Immature natural killer cell (primary cell): ENCODE measurements around the gene NOC4L. TPM values are rescaled to one million over a fixed set of nuclear protein-coding genes. Genes with fewer than 3 reads are reported as not detected.
A peak's percentile ranks its signal among the peaks of the same experiment; 100 is the strongest.

ENCODE experiments used
- DNase-seq, 3 donors: peaks; one replicate each; pipeline ENCODE4 v3.0.0; 2022; ENCODE audit warnings: mixed read lengths in 1 of 3
- H3K27ac Mint-ChIP-seq, 6 donors: one replicate each; pipeline ENCODE4 v1.8.0; 2020; ENCODE audit warnings: mixed read lengths in 6 of 6, mild to moderate bottlenecking in 5 of 6, inconsistent platforms in 4 of 6, moderate library complexity in 3 of 6
- H3K27me3 Mint-ChIP-seq, 3 donors: one replicate each; pipeline ENCODE4 v1.8.0; 2020 to 2021; ENCODE audit warnings: low read depth in 3 of 3, mild to moderate bottlenecking in 3 of 3, mixed read lengths in 3 of 3, moderate library complexity in 3 of 3, inconsistent platforms in 1 of 3
- H3K36me3 Mint-ChIP-seq, 3 donors: one replicate each; pipeline ENCODE4 v1.8.0; 2020; ENCODE audit warnings: mixed read lengths in 3 of 3, inconsistent platforms in 2 of 3, mild to moderate bottlenecking in 2 of 3
- H3K4me1 Mint-ChIP-seq, 2 donors: one replicate each; pipeline ENCODE4 v1.8.0; 2020; ENCODE audit warnings: inconsistent platforms in 2 of 2, mild to moderate bottlenecking in 2 of 2, mixed read lengths in 2 of 2, moderate library complexity in 1 of 2
- H3K4me3 Mint-ChIP-seq, 5 donors: one replicate each; pipeline ENCODE4 v1.8.0; 2020; ENCODE audit warnings: mild to moderate bottlenecking in 5 of 5, mixed read lengths in 5 of 5, inconsistent platforms in 3 of 5, moderate library complexity in 3 of 5
- H3K9me3 Mint-ChIP-seq, 6 donors: one replicate each; pipeline ENCODE4 v1.8.0; 2020; ENCODE audit warnings: mild to moderate bottlenecking in 6 of 6, mixed read lengths in 6 of 6, inconsistent platforms in 4 of 6, moderate library complexity in 3 of 6
- polyA plus RNA-seq, 3 donors: library from polyadenylated mRNA; unstranded; fragments of 300-500 nt; fragmentation: Illumina TruSeq; gene quantifications; one replicate each; pipeline ENCODE4 v1.2.3, GENCODE V29; 2021

Gene NOC4L
- polyA plus RNA-seq, 3 donors from 2014 or later: 16.4 to 28.5 (median 17.2) TPM

GRCh38 chr12:132151145-132151765, 7.0 kb downstream of the NOC4L start:
- peaks cover 6 to 7% of the 10 kb centered on the region in 2 donors for H3K4me1 Mint-ChIP-seq
- no peak overlapping the region for H3K27ac Mint-ChIP-seq
- no peak for DNase-seq

GRCh38 chr12:132151766-132152410, 7.6 kb downstream of the NOC4L start:
- peaks cover 0 to 1% of the 10 kb centered on the region in 2 donors for H3K4me1 Mint-ChIP-seq
- H3K27ac Mint-ChIP-seq: no peak overlapping the region
- H3K27me3 Mint-ChIP-seq: peaks cover 0 to 4% (median 0%) of the 10 kb centered on the region in 3 donors
- H3K9me3 Mint-ChIP-seq: no peaks in the 10 kb centered on the region
- no peaks in the 10 kb centered on the region for H3K36me3 Mint-ChIP-seq
- DNase-seq: no peak
- no peak overlapping the region for H3K4me3 Mint-ChIP-seq

More at GRCh38 chr12:132151145-132151765, 7.0 kb downstream of the NOC4L start:
- Mint-ChIP-seq H3K4me3 (no peak overlapping the region), H3K36me3 (no peaks in the 10 kb centered on the region), H3K9me3 (no peaks in the 10 kb centered on the region), H3K27me3 (peaks cover 0 to 4% (median 0%) of the 10 kb centered on the region in 3 donors)

- Mint-ChIP-seq H3K4me3 (no peak overlapping the region), H3K27ac (no peak overlapping the region), H3K36me3 (no peaks in the 10 kb centered on the region), H3K27me3 (peaks cover 0 to 4% (median 0%) of the 10 kb centered on the region in 3 donors), H3K9me3 (no peaks in the 10 kb centered on the region), H3K4me1 (peaks cover 0 to 1% of the 10 kb centered on the region in 2 donors)
- no peak for DNase-seq
Measured at GRCh38 chr12:132152411-132152821, 8.2 kb downstream of the NOC4L start.

- H3K4me1 Mint-ChIP-seq: peaks cover 0 to 1% of the 10 kb centered on the region in 2 donors
- H3K27ac Mint-ChIP-seq: no peak overlapping the region
- H3K27me3 Mint-ChIP-seq: peaks cover 0 to 4% (median 0%) of the 10 kb centered on the region in 3 donors
- no peak overlapping the region for H3K4me3 Mint-ChIP-seq
- DNase-seq: no peak
- no peaks in the 10 kb centered on the region for H3K9me3 Mint-ChIP-seq
- H3K36me3 Mint-ChIP-seq: no peaks in the 10 kb centered on the region
Measured at GRCh38 chr12:132152953-132153352, 8.7 kb downstream of the NOC4L start.

- H3K27me3 Mint-ChIP-seq: peaks cover 0 to 4% (median 0%) of the 10 kb centered on the region in 3 donors
Measured at GRCh38 chr12:132153501-132154340, 9.5 kb downstream of the NOC4L start.

GRCh38 chr12:132154341-132154761, 10.1 kb downstream of the NOC4L start:
- peaks cover 0 to 1% of the 10 kb centered on the region in 2 donors for H3K4me1 Mint-ChIP-seq
- H3K36me3 Mint-ChIP-seq: no peaks in the 10 kb centered on the region
- peak overlapping the region in 1 of 6 donors; percentile 7 for H3K27ac Mint-ChIP-seq
- H3K27me3 Mint-ChIP-seq: peaks cover 0 to 4% (median 0%) of the 10 kb centered on the region in 3 donors
- peak overlapping the region in 2 of 5 donors; percentile 4 to 51 for H3K4me3 Mint-ChIP-seq
- DNase-seq: no peak
- no peaks in the 10 kb centered on the region for H3K9me3 Mint-ChIP-seq

More at GRCh38 chr12:132153501-132154340, 9.5 kb downstream of the NOC4L start:
- no peaks in the 10 kb centered on the region for H3K9me3 Mint-ChIP-seq
- peak overlapping the region in 1 of 6 donors; percentile 7 for H3K27ac Mint-ChIP-seq
- peak overlapping the region in 2 of 5 donors; percentile 4 to 51 for H3K4me3 Mint-ChIP-seq
- DNase-seq: peak; percentile 56 to 71 (median 64)
- H3K36me3 Mint-ChIP-seq: no peaks in the 10 kb centered on the region
- peaks cover 0 to 1% of the 10 kb centered on the region in 2 donors for H3K4me1 Mint-ChIP-seq

- DNase-seq: no peak
- Mint-ChIP-seq H3K27me3 (peaks cover 0 to 6% (median 0%) of the 10 kb centered on the region in 3 donors), H3K4me3 (no peak overlapping the region), H3K27ac (no peak overlapping the region), H3K9me3 (no peaks in the 10 kb centered on the region), H3K36me3 (no peaks in the 10 kb centered on the region), H3K4me1 (peaks cover 0 to 2% of the 10 kb centered on the region in 2 donors)
Measured at GRCh38 chr12:132154941-132155770, 10.9 kb downstream of the NOC4L start.

GRCh38 chr12:132155771-132156572, 11.7 kb downstream of the NOC4L start:
- Mint-ChIP-seq H3K9me3 (no peaks in the 10 kb centered on the region), H3K4me3 (no peak overlapping the region)
- no peak for DNase-seq

GRCh38 chr12:132156573-132157325, 12.5 kb downstream of the NOC4L start:
- Mint-ChIP-seq H3K9me3 (no peaks in the 10 kb centered on the region), H3K4me1 (peaks cover 0 to 3% of the 10 kb centered on the region in 2 donors), H3K27ac (no peak overlapping the region), H3K4me3 (no peak overlapping the region), H3K27me3 (peaks cover 0 to 6% (median 0%) of the 10 kb centered on the region in 3 donors), H3K36me3 (no peaks in the 10 kb centered on the region)
- no peak for DNase-seq

More at GRCh38 chr12:132155771-132156572, 11.7 kb downstream of the NOC4L start:
- peaks cover 0 to 3% of the 10 kb centered on the region in 2 donors for H3K4me1 Mint-ChIP-seq
- no peaks in the 10 kb centered on the region for H3K36me3 Mint-ChIP-seq
- no peak overlapping the region for H3K27ac Mint-ChIP-seq
- peaks cover 0 to 6% (median 0%) of the 10 kb centered on the region in 3 donors for H3K27me3 Mint-ChIP-seq

- H3K4me1 Mint-ChIP-seq: peaks cover 0 to 3% of the 10 kb centered on the region in 2 donors
- no peaks in the 10 kb centered on the region for H3K9me3 Mint-ChIP-seq
- no peak for DNase-seq
- H3K36me3 Mint-ChIP-seq: no peaks in the 10 kb centered on the region
- H3K27ac Mint-ChIP-seq: no peak overlapping the region
- H3K27me3 Mint-ChIP-seq: peaks cover 0 to 6% (median 0%) of the 10 kb centered on the region in 3 donors
- no peak overlapping the region for H3K4me3 Mint-ChIP-seq
Measured at GRCh38 chr12:132157733-132158409, 13.6 kb downstream of the NOC4L start.

GRCh38 chr12:132158677-132159554, 14.7 kb downstream of the NOC4L start:
- no peak overlapping the region for H3K4me3 Mint-ChIP-seq
- H3K36me3 Mint-ChIP-seq: no peaks in the 10 kb centered on the region
- peaks cover 0 to 3% (median 0%) of the 10 kb centered on the region in 3 donors for H3K27me3 Mint-ChIP-seq
- no peak for DNase-seq
- no peak overlapping the region for H3K27ac Mint-ChIP-seq
- H3K9me3 Mint-ChIP-seq: no peaks in the 10 kb centered on the region
- H3K4me1 Mint-ChIP-seq: peaks cover 1 to 2% of the 10 kb centered on the region in 2 donors
